Measurements from ENCODE around the gene OCRL.

GRCh38 chrX:129490330-129490729, 49.7 kb upstream of the OCRL start:
- TF ChIP-seq CTCF (IDR thresholded peaks at IDR 0.05) = no peak
- no peak for TF ChIP-seq POLR2A (IDR thresholded peaks at IDR 0.05)

Measured in uterus (tissue), 2 donors.